Measurements from ENCODE around the gene SPTB.

The SPTB gene

DNA sequence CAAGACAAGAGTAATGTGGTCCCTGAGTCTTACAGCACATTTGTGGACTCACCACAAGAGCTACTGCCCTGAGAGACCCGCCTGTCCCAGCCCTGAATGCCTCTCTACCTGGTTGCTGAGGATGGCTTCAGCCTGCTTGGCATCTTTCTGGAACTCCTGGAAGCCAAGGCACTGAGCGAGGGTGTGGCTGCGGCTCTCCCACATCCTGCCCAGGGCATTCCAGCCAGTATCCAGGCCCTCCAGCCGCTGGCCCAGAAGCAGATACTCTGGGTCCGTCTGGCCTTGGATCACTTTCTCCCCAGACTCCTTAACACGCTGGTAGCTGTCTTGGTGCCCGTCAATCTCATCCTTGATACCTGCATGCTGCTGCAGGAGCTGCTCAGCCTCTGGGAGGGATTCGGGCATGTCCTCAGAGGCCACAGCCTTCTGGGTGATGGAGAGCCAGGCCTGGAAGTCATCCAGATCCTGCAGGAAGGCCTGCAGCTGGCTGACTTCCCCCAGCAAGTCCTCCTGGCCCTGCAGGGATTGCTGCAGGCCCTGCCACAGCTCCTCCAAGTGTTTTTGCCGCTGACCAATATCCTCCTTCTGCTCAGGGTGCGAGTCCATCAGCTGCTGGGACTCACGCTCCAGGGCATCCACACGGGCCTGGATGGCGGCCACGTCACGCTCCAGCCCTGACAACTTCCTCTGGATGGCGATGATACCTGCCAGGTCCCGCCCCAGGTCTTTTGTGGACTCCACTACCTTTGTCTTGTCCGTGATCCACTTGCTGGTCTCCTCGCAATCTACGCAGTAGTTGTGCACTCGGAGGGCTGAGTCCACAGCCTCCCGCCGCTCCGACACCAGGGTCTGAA lies 93.2 kb downstream of the SPTB start:
- no peak for DNase-seq (ENCODE audit: low read depth)

DNA sequence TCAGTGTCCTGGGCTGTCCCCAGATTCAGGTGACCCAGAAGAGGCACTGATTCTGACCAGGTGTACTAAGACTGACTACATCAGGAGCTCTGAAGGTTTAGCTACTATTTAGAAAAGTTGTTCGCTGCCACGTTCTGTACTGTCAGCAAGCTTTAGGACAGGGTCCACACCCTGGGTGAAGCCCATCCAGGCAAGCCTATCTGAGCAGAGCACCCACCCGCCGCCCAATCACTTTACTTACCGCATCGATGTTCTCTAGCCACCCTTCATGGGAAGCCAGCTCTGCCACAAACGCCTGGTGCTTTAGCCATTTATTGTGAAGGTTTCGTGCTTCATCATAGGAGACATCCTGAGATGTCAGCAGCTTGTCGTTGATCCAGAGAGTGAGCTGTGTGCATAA lies 95.7 kb downstream of the SPTB start:
- no peak overlapping the region for H3K4me3 ChIP-seq (ENCODE audit: low read length)
- TF ChIP-seq, protein P1, sequence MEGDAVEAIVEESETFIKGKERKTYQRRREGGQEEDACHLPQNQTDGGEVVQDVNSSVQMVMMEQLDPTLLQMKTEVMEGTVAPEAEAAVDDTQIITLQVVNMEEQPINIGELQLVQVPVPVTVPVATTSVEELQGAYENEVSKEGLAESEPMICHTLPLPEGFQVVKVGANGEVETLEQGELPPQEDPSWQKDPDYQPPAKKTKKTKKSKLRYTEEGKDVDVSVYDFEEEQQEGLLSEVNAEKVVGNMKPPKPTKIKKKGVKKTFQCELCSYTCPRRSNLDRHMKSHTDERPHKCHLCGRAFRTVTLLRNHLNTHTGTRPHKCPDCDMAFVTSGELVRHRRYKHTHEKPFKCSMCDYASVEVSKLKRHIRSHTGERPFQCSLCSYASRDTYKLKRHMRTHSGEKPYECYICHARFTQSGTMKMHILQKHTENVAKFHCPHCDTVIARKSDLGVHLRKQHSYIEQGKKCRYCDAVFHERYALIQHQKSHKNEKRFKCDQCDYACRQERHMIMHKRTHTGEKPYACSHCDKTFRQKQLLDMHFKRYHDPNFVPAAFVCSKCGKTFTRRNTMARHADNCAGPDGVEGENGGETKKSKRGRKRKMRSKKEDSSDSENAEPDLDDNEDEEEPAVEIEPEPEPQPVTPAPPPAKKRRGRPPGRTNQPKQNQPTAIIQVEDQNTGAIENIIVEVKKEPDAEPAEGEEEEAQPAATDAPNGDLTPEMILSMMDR (conservative IDR thresholded peaks at IDR 0.05; ENCODE audit: low read depth, low read length): no peak
- DNase-seq (ENCODE audit: low read depth): no peak

More for the DNA sequence above, 93.2 kb downstream of the SPTB start:
- TF ChIP-seq, protein P1 (conservative IDR thresholded peaks at IDR 0.05; ENCODE audit: low read depth, low read length): no peak
- H3K4me3 ChIP-seq (ENCODE audit: low read length): no peak overlapping the region

DNA sequence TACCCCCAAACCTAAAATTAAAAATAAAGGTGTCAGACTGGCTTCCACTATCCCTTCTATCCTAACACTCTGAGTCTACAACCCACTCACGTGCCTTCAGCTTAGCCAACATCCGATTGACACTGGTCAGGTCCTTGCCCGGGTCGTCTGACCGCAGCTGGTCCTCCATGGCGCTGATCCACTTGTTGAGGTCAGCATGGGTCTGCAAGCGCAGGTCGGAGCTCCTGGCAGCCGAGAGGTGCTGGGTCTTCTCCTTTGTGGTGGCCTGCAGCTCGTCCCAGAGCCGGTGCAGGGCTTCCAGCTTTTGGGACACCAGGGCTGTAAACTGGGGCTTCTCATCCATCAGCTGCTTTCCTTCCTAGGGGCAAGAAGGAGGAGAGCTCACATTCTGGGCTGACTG lies 97.5 kb downstream of the SPTB start:
- TF ChIP-seq, protein P1 (conservative IDR thresholded peaks at IDR 0.05; ENCODE audit: low read depth, low read length): no peak
- no peak for DNase-seq (ENCODE audit: low read depth)
- no peak overlapping the region for H3K4me3 ChIP-seq (ENCODE audit: low read length)

DNA sequence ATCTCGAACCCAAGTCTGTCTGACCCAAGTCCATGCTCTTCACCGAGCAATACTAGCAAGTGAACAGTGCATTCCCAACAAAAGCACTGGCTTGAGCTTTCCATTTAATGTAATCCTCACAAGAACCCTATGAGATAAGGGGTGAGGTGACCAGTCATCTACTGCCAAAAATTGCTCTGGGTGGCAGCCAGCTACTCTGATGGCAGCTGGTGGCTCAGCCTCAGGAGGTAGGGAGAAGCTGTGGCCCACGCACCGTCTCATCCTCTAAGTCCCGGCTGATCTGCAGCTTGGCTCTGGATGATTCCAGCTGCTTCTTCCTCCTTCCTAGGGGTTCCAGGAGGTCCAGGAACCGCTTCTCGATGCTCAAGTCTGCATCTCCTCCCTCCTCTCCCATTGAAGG lies 100.2 kb downstream of the SPTB start:
- H3K4me3 ChIP-seq (ENCODE audit: low read length): no peak overlapping the region
- TF ChIP-seq, protein P1 (conservative IDR thresholded peaks at IDR 0.05; ENCODE audit: low read depth, low read length): no peak
- no peak for DNase-seq (ENCODE audit: low read depth)

DNA sequence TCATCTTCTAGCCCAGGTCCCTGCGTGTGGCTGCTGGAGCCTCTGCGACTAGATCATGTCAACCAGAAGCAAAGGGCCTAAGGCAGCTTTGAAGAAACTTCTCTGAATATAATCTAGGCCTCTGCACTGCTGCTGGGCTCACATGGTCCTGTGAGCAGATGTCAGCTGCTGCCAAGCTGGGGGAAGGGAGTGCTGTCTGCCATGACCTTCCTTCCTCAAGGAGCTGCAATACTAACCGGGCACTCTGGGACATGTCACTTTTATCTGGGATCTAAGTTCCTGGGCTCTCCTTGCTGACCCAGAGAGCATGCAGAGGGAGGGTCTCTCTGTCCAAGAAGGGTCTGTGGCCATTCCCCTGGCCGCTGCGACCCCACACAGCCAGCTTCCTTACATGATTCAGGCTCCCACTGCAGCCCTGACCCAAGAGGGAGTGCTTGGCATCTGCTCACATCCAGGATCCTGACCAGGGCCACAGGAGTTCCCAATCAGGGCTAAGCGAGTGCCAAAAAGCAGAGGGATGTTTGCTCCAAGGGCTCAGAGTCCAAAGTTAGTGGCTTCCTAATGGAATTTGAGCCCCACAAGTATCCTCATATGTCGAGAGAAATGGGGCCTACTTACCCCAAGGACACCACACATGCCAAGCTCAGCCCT lies 101.5 kb downstream of the SPTB start:
- DNase-seq (ENCODE audit: low read depth): no peak
- TF ChIP-seq, protein P1 (conservative IDR thresholded peaks at IDR 0.05; ENCODE audit: low read depth, low read length): no peak
- no peak overlapping the region for H3K4me3 ChIP-seq (ENCODE audit: low read length)

DNA sequence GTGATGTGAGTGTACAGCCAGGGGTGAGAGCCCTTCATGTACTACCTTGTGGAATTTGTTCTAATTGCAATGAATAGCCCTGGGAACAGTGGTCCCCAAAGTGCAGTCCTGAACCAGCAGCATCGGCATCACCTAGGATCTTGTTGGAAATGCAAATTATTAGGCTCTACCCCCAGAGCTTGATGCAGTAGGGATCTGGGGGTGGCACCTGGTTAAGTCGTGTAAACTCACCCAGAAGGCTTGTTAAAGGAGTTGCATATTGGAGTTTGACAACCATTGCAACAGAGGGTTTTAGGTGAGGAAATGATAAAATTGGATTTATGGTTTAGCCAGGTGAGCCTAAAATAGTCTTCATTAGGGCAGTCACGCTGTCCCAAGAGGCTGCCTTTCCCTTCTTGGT lies 102.2 kb downstream of the SPTB start:
- TF ChIP-seq, protein P1 (conservative IDR thresholded peaks at IDR 0.05; ENCODE audit: low read depth, low read length): no peak
- DNase-seq (ENCODE audit: low read depth): no peak
- no peak overlapping the region for H3K4me3 ChIP-seq (ENCODE audit: low read length)

Data from retinal pigment epithelial cell (primary cell).